Right atrium auricular region (tissue), 2 donors: ENCODE data around the gene DAAM2. TPM values are rescaled to one million over a fixed set of nuclear protein-coding genes. Genes with fewer than 3 reads are reported as not detected.

Source experiments
- DNase-seq: peaks from one replicate; pipeline ENCODE4 v3.0.0-alpha.2; 2019; ENCODE audit warnings: low spot score
- H3K27ac ChIP-seq, 2 donors: fragments of 200-600 bp; sonication (generic); 1 replicate in 1 of 2; 2 replicates in 1 of 2; pipeline ENCODE4 v1.5.1; 2016 to 2019
- H3K27me3 ChIP-seq, 2 donors: fragments of 200-600 bp; sonication (generic); one replicate each; pipeline versions ENCODE4 v1.5.1 to v1.6.0; 2017 to 2019
- H3K36me3 ChIP-seq: fragments of 200-600 bp; sonication (generic); one replicate; pipeline ENCODE4 v1.5.1; 2016
- H3K4me1 ChIP-seq, 2 donors: fragments of 200-600 bp; sonication (generic); one replicate each; pipeline versions ENCODE4 v1.5.1 to v1.6.0; 2017 to 2019
- H3K4me3 ChIP-seq, 2 donors: fragments of 200-600 bp; sonication (generic); 1 replicate in 1 of 2; 2 replicates in 1 of 2; pipeline ENCODE4 v1.5.1; 2017 to 2019; ENCODE audit warnings: mild to moderate bottlenecking in 1 of 2, moderate library complexity in 1 of 2
- H3K9me3 ChIP-seq, 2 donors: fragments of 200-600 bp; sonication (generic); one replicate each; pipeline ENCODE4 v1.5.1; 2019
- CTCF ChIP-seq, 2 donors: fragments of 200-600 bp; sonication (generic); IDR thresholded peaks; one replicate each; pipeline ENCODE4 v1.5.1; 2019; ENCODE audit warnings: antibody characterized with exemption in 2 of 2
- total RNA-seq, 2 donors: library from RNA; depleted of rRNA; stranded (reverse); fragments of >200 nt; gene quantifications; one replicate each; pipeline ENCODE4 v1.1.0, GENCODE V29; 2016

DAAM2 gene
- total RNA-seq, 2 donors from 2014 or later, result 8.3 to 9.7 TPM

- H3K4me1 ChIP-seq, result peaks cover 0 to 14% of the 10 kb centered on the region in 2 donors
- DNase-seq, result no peak
- TF ChIP-seq CTCF (IDR thresholded peaks at IDR 0.05), result no peak
These were observed 149.0 kb downstream of the DAAM2 start for GRCh38 chr6:39941138-39941537.

GRCh38 chr6:39941820-39942219 lies 149.6 kb downstream of the DAAM2 start:
- DNase-seq, result no peak
- Histone ChIP-seq H3K36me3 (no peaks in the 10 kb centered on the region), H3K4me3 (no peak overlapping the region), H3K27ac (no peak overlapping the region), H3K4me1 (peaks cover 0 to 14% of the 10 kb centered on the region in 2 donors), H3K9me3 (no peaks in the 10 kb centered on the region), H3K27me3 (no peaks in the 10 kb centered on the region)
- no peak for TF ChIP-seq CTCF (IDR thresholded peaks at IDR 0.05)

More at GRCh38 chr6:39941138-39941537, 149.0 kb downstream of the DAAM2 start:
- no peak overlapping the region for H3K4me3 ChIP-seq
- no peaks in the 10 kb centered on the region for H3K36me3 ChIP-seq
- H3K9me3 ChIP-seq, result no peaks in the 10 kb centered on the region
- no peak overlapping the region for H3K27ac ChIP-seq
- no peaks in the 10 kb centered on the region for H3K27me3 ChIP-seq

GRCh38 chr6:39942903-39943580 lies 150.9 kb downstream of the DAAM2 start:
- Histone ChIP-seq H3K9me3 (no peaks in the 10 kb centered on the region), H3K27me3 (no peaks in the 10 kb centered on the region), H3K36me3 (no peaks in the 10 kb centered on the region), H3K27ac (no peak overlapping the region), H3K4me3 (no peak overlapping the region), H3K4me1 (peaks cover 0 to 13% of the 10 kb centered on the region in 2 donors)
- TF ChIP-seq CTCF (IDR thresholded peaks at IDR 0.05), result no peak
- DNase-seq, result no peak

GRCh38 chr6:39945626-39946025 lies 153.4 kb downstream of the DAAM2 start:
- no peak overlapping the region for H3K27ac ChIP-seq
- DNase-seq, result no peak
- H3K4me3 ChIP-seq, result no peak overlapping the region
- no peaks in the 10 kb centered on the region for H3K4me1 ChIP-seq
- no peaks in the 10 kb centered on the region for H3K9me3 ChIP-seq
- TF ChIP-seq CTCF (IDR thresholded peaks at IDR 0.05), result no peak
- H3K36me3 ChIP-seq, result no peaks in the 10 kb centered on the region
- no peaks in the 10 kb centered on the region for H3K27me3 ChIP-seq

GRCh38 chr6:39947611-39948068 lies 155.5 kb downstream of the DAAM2 start:
- no peak for TF ChIP-seq CTCF (IDR thresholded peaks at IDR 0.05)
- H3K27ac ChIP-seq, result no peak overlapping the region
- H3K27me3 ChIP-seq, result no peaks in the 10 kb centered on the region
- peaks cover 0 to 15% of the 10 kb centered on the region in 2 donors for H3K4me1 ChIP-seq
- H3K9me3 ChIP-seq, result no peaks in the 10 kb centered on the region
- no peaks in the 10 kb centered on the region for H3K36me3 ChIP-seq
- DNase-seq, result no peak
- H3K4me3 ChIP-seq, result no peak overlapping the region
